ENCODE results near the gene PDE4B.

PDE4B gene

DNA sequence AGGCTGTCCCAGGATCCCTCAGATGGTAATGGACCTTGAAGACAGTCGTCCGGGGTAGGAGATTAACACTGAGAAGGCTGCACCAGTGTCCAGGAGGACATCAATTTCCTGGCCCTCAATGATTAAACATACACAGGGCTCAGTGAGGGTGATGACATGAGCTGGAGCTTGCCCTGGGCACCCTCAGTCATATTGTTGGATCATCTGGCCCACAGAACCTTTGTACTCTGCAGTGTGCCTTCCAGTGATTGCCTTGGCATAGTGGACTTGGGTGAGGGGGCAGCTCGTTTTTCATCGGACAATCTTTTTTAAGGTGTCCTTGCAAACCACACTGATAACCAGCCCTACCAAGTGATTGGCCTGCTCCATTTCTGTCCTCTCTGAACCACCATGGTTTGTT, 630.1 kb downstream of the PDE4B start:
- DNase-seq (ENCODE audit: low spot score) = no peak

Measured in RKO (cell line).